ENCODE results near the gene TULP4.

GRCh38 chr6:158488065-158488464, 175.8 kb downstream of the TULP4 start:
- TF ChIP-seq CTCF (IDR thresholded peaks at IDR 0.05) (no peak), POLR2AphosphoS5 (IDR thresholded peaks at IDR 0.05) (no peak)

Data from prostate gland (tissue), 2 donors.